Measurements from ENCODE around the gene CIB2.

DNA sequence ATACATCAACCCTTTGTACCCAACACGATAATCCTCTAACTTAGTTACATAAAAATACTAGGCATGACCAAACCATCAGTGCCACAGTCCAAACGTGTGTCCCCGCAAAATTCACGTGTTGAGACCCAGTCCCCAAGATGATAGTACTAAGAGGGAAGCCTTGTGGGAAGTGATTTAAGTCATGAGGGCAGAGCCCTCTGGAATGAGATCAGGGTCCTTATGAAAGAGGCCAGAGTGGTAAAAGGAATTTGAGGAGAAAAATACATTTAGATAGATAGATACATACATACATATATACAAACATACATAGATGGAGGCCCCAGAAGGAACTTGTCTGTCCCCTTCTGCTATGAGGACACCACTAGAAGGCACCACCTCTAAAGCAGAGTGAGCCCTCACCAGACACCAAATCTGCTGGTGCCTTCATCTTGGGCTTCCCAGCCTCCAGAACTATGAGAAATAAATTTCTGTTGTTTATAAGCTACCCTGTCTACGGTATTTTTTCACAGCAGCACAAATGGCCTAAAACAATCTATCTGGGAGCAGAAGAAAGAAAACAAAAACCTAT is 61.7 kb downstream of the CIB2 start:
- TF ChIP-seq, protein P1, sequence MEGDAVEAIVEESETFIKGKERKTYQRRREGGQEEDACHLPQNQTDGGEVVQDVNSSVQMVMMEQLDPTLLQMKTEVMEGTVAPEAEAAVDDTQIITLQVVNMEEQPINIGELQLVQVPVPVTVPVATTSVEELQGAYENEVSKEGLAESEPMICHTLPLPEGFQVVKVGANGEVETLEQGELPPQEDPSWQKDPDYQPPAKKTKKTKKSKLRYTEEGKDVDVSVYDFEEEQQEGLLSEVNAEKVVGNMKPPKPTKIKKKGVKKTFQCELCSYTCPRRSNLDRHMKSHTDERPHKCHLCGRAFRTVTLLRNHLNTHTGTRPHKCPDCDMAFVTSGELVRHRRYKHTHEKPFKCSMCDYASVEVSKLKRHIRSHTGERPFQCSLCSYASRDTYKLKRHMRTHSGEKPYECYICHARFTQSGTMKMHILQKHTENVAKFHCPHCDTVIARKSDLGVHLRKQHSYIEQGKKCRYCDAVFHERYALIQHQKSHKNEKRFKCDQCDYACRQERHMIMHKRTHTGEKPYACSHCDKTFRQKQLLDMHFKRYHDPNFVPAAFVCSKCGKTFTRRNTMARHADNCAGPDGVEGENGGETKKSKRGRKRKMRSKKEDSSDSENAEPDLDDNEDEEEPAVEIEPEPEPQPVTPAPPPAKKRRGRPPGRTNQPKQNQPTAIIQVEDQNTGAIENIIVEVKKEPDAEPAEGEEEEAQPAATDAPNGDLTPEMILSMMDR (optimal IDR thresholded peaks at IDR 0.05 in 1 of 3, IDR thresholded peaks at IDR 0.05 in 1 of 3, conservative IDR thresholded peaks at IDR 0.05 in 1 of 3; ENCODE audit: extremely low read depth in 1 of 3, insufficient read depth in 2 of 3, low read length in 3 of 3), result no peak
- no peak for TF ChIP-seq EZH2 (IDR thresholded peaks at IDR 0.05; ENCODE audit: low read length)

Data from keratinocyte (primary cell).